Skin of body (tissue), 2 donors: ENCODE measurements around the gene EDN3. TPM values are rescaled to one million over a fixed set of nuclear protein-coding genes. Genes with fewer than 3 reads are reported as not detected.

Source experiments
- DNase-seq: peaks from one replicate; lab custom pipeline; 2025; lab: John Stamatoyannopoulos, UW
- total RNA-seq: library from RNA; depleted of rRNA; stranded (reverse); fragments of >200 nt; gene quantifications from one replicate; pipeline ENCODE4 v1.2.3, GENCODE V29; 2014

The EDN3 gene
- total RNA-seq, 1 donor from 2014 or later: 12.4 TPM

DNA sequence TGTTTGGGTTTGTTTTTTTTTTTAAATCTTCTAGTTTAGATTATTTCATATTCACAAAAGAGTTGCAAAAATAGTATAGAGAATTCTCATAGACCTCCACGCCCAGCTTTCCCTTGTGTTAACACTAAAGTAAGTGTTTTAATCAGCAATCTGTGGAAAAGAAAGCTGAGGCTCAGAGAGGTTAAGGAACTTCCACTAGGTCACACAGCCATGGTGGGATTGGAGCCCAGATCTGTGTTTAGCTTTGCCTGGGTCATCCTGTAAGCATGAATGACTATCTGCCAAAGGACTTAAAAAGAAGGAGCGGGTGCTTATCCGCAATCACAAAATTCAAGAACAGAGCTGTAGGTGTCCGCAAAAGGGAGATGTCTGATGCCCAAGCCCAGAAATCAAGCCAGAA, 60.5 kb downstream of the EDN3 start:
- DNase-seq: no peak

DNA sequence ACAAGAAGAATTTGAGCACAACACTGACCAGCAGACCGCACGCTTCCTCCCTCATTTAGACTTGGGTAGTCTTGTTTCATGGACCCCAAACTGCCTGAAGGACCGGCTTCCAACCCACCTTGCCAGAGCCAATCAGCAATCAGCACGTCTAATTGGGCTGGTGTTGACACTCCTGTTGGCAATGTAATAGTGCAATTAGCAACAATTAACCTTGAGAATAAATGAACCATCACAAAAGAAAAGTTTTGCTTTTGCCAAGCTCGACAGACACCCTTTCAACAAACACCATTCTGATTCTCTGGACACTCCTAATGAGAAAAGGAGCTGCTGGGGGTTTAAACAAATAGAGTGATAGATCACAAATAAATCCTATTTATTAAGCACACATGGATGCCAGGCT, 61.0 kb downstream of the EDN3 start:
- DNase-seq: no peak

- DNase-seq: no peak
Measured at GRCh38 chr20:59363101-59363500, 62.7 kb downstream of the EDN3 start.

GRCh38 chr20:59364611-59365010, 64.2 kb downstream of the EDN3 start:
- DNase-seq: no peak

GRCh38 chr20:59365611-59366285, 65.3 kb downstream of the EDN3 start:
- no peak for DNase-seq

DNA sequence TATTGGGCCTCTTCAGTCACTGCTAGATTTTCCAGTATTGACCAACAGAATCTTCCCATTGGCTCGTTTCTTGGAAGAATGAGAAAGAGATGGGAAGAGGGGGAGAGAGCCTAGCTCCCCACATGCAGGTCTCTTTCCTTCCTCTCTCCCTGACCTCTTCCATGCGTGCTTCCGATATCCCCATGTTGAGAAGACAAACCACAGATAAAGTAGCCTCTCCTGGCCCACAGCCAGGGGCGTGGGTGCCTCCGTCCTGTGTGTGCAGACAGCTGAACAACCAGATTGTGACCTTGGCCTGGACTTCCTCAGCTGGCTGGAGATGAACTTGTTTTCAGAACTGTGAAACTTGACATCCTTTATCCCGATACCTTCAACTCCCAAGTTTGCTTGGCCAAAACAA, 71.0 kb downstream of the EDN3 start:
- DNase-seq: no peak

- no peak for DNase-seq
Measured at GRCh38 chr20:59374261-59374660, 73.8 kb downstream of the EDN3 start.

DNA sequence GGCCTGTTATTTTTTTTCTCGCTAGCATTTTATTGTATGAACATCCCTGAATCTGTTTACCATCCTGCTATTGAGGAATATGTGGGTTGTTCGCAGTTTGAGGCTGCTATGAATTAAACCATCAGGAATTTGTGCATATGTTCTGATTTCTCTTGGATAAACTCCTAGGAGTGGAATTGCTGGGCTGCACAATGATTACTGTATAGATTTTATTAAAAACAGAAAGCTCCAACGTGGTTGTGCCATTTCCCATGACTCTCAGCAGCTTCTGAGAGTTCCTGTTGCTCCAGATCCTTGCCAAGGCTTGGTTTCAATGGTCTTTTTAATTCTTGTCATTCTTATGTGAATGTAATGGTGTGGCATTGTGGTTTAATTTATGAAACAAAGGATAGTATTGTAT, 75.1 kb downstream of the EDN3 start:
- peak; percentile 82 for DNase-seq

Other genes starting within 250 kb of the EDN3 start
- 0.20 TPM for gene ZNF831, start 136.8 kb upstream of the EDN3 start, total RNA-seq